DND-41 (cell line): ENCODE measurements around the gene ZBTB8A.

Source experiments
- ATAC-seq: fragments of 200-7000 bp; cut with Tn5 transposase; 3 replicates; pipeline ENCODE4 v1.9.1; 2021; ENCODE audit warnings: low read depth; ENCODE audit not compliant: insufficient read depth
- DNase-seq: peaks from one replicate; pipeline ENCODE4 v3.0.0-alpha.2; 2020
- H2AFZ ChIP-seq: 2 replicates; pipeline ENCODE4 v1.6.0; 2012; ENCODE audit warnings: low read depth, low read length
- H3K27ac ChIP-seq: 2 replicates; pipeline ENCODE4 v1.5.1; 2012; ENCODE audit warnings: low read length, inconsistent platforms
- H3K27me3 ChIP-seq: fragments of 200-600 bp; sonication (generic); 2 replicates; pipeline ENCODE4 v1.6.0; 2012; ENCODE audit warnings: low read length, mild to moderate bottlenecking, inconsistent platforms; ENCODE audit not compliant: insufficient read depth, poor library complexity
- H3K36me3 ChIP-seq: 2 replicates; pipeline ENCODE4 v1.5.1; 2012; ENCODE audit warnings: low read length, inconsistent platforms; ENCODE audit not compliant: insufficient read depth
- H3K4me1 ChIP-seq: 2 replicates; pipeline ENCODE4 v1.5.1; 2012; ENCODE audit warnings: mild to moderate bottlenecking, low read length; ENCODE audit not compliant: insufficient read depth
- H3K4me2 ChIP-seq: 2 replicates; pipeline ENCODE4 v1.6.0; 2012; ENCODE audit warnings: mild to moderate bottlenecking, moderate library complexity, low read length, inconsistent platforms; ENCODE audit not compliant: insufficient read depth
- H3K4me3 ChIP-seq, 2 experiments: fragments of 200-600 bp in 1 of 2; shearing (Covaris generic) in 1 of 2; 2 replicates each; pipeline ENCODE4 v1.5.1; 2012 to 2016; ENCODE audit warnings: inconsistent platforms in 2 of 2, low read length in 2 of 2, mild to moderate bottlenecking in 2 of 2, low read depth in 1 of 2, moderate library complexity in 1 of 2
- H3K79me2 ChIP-seq: 2 replicates; pipeline ENCODE4 v1.6.0; 2012; ENCODE audit warnings: low read length, inconsistent platforms; ENCODE audit not compliant: insufficient read depth
- H3K9ac ChIP-seq: 2 replicates; pipeline ENCODE4 v1.6.0; 2012; ENCODE audit warnings: low read depth, mild to moderate bottlenecking, inconsistent platforms, low read length, moderate library complexity
- H3K9me3 ChIP-seq: 2 replicates; pipeline ENCODE4 v1.5.1; 2012; ENCODE audit warnings: low read length, moderate library complexity, mild to moderate bottlenecking, inconsistent platforms; ENCODE audit not compliant: insufficient read depth, severe bottlenecking
- H4K20me1 ChIP-seq: 2 replicates; pipeline ENCODE4 v1.6.0; 2012; ENCODE audit warnings: low read length; ENCODE audit not compliant: insufficient read depth
- EZH2 ChIP-seq: IDR thresholded peaks from 3 replicates; pipeline ENCODE4 v1.6.1; 2012; ENCODE audit warnings: borderline replicate concordance, low read depth, mild to moderate bottlenecking, moderate library complexity, low read length, inconsistent platforms; ENCODE audit not compliant: severe bottlenecking
- TF ChIP-seq, protein P1 (sequence below): IDR thresholded peaks from 2 replicates; pipeline ENCODE4 v1.5.1; 2012; ENCODE audit warnings: borderline replicate concordance, low read length, moderate library complexity, mild to moderate bottlenecking; ENCODE audit not compliant: poor library complexity, severe bottlenecking; ENCODE audit errors: extremely low read depth

The ZBTB8A gene

DNA sequence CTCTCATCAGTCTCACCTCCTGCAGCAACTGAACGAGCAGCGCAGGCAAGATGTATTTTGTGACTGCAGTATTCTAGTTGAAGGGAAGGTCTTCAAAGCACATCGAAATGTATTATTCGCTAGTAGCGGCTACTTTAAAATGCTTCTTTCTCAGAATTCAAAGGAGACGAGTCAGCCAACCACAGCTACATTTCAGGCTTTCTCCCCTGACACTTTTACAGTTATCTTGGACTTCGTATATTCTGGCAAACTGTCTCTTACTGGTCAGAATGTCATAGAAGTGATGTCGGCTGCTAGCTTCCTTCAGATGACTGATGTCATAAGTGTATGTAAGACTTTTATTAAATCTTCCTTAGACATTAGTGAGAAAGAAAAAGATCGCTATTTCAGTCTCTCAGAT is 53.7 kb downstream of the ZBTB8A start:
- no peak for DNase-seq
- ATAC-seq: no peak
- Histone ChIP-seq H3K79me2 (no peaks in the 10 kb centered on the region), H3K27me3 (no peaks in the 10 kb centered on the region), H2AFZ (no peak overlapping the region), H3K4me3 (no peak overlapping the region), H3K9me3 (no peaks in the 10 kb centered on the region), H3K4me1 (no peaks in the 10 kb centered on the region), H3K36me3 (peaks cover 5% of the 10 kb centered on the region; the same call in 1 of the 2 replicates), H3K4me2 (no peak overlapping the region), H3K27ac (no peak overlapping the region), H3K9ac (no peak overlapping the region), H4K20me1 (no peaks in the 10 kb centered on the region)
- no peak for TF ChIP-seq EZH2
- TF ChIP-seq, protein P1, sequence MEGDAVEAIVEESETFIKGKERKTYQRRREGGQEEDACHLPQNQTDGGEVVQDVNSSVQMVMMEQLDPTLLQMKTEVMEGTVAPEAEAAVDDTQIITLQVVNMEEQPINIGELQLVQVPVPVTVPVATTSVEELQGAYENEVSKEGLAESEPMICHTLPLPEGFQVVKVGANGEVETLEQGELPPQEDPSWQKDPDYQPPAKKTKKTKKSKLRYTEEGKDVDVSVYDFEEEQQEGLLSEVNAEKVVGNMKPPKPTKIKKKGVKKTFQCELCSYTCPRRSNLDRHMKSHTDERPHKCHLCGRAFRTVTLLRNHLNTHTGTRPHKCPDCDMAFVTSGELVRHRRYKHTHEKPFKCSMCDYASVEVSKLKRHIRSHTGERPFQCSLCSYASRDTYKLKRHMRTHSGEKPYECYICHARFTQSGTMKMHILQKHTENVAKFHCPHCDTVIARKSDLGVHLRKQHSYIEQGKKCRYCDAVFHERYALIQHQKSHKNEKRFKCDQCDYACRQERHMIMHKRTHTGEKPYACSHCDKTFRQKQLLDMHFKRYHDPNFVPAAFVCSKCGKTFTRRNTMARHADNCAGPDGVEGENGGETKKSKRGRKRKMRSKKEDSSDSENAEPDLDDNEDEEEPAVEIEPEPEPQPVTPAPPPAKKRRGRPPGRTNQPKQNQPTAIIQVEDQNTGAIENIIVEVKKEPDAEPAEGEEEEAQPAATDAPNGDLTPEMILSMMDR: no peak

DNA sequence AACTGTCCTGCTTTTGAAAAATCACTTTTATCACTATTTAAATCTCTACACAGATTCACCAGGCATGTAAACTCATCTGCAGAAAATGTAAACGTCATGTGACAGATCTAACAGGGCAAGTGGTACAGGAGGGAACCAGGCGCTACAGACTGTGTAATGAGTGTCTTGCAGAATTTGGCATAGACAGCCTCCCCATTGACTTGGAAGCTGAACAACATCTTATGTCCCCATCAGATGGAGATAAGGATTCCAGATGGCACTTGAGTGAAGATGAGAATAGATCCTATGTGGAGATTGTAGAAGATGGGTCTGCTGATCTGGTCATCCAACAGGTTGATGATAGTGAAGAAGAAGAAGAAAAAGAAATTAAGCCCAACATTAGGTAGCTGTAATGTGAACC is 60.8 kb downstream of the ZBTB8A start:
- no peaks in the 10 kb centered on the region for H3K9me3 ChIP-seq
- DNase-seq (no peak), ATAC-seq (no peak)
- H3K27me3 ChIP-seq: no peaks in the 10 kb centered on the region
- H3K9ac ChIP-seq: no peak overlapping the region
- H3K4me3 ChIP-seq: no peak overlapping the region
- no peak overlapping the region for H3K27ac ChIP-seq
- no peaks in the 10 kb centered on the region for H3K36me3 ChIP-seq
- TF ChIP-seq, protein P1: no peak
- no peak for TF ChIP-seq EZH2
- no peaks in the 10 kb centered on the region for H3K4me1 ChIP-seq
- H4K20me1 ChIP-seq: no peaks in the 10 kb centered on the region
- no peaks in the 10 kb centered on the region for H3K79me2 ChIP-seq
- no peak overlapping the region for H2AFZ ChIP-seq
- H3K4me2 ChIP-seq: no peak overlapping the region

DNA sequence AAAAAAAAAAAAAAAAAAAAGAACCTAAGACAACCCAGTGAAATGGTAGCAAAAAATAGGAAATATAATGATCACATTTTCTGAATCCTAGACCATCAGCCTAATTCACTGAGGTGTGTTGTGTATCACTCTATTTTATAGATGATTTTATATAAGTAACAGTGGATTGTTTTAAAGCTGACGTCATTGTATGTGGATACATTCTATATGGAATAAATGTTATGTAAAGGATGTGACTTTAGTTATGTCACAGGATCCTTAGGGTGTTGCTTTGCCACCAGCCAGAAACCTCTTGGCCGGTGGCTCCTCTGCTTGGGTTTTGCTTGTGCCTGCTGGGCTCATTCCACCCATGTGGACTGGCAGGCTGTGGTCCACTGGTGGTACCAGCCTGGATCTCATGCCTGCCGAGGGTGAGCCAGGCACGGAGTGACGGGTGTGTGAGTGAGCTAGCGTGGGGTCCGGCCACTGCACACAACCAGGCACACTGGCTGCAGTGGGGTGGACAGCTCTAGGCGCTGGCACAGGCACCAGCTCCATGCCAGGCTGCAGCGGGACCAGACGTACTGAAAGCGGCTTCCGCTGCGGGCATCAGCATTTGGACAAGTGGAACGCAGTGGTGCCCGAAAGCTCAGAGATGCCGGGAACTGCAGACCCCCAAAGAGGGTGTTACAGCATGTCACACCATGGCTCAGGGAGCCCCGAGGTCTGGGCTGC is 66.6 kb downstream of the ZBTB8A start:
- H3K4me2 ChIP-seq: no peak overlapping the region
- H3K79me2 ChIP-seq: no peaks in the 10 kb centered on the region
- TF ChIP-seq, protein P1: no peak
- no peak for TF ChIP-seq EZH2
- H4K20me1 ChIP-seq: no peaks in the 10 kb centered on the region
- no peak for DNase-seq
- H2AFZ ChIP-seq: no peak overlapping the region
- H3K27ac ChIP-seq: no peak overlapping the region
- H3K4me3 ChIP-seq: no peak overlapping the region
- H3K36me3 ChIP-seq: no peaks in the 10 kb centered on the region
- H3K9ac ChIP-seq: no peak overlapping the region
- no peaks in the 10 kb centered on the region for H3K27me3 ChIP-seq
- no peaks in the 10 kb centered on the region for H3K4me1 ChIP-seq
- no peak for ATAC-seq
- no peaks in the 10 kb centered on the region for H3K9me3 ChIP-seq
